Right atrium auricular region (tissue), 2 donors: ENCODE results near the gene RCL1. TPM values are rescaled to one million over a fixed set of nuclear protein-coding genes. Genes with fewer than 3 reads are reported as not detected.

ENCODE experiments used
- DNase-seq: peaks from one replicate; pipeline ENCODE4 v3.0.0-alpha.2; 2019; ENCODE audit warnings: low spot score
- H3K27ac ChIP-seq, 2 donors: fragments of 200-600 bp; sonication (generic); 1 replicate in 1 of 2; 2 replicates in 1 of 2; pipeline ENCODE4 v1.5.1; 2016 to 2019
- H3K27me3 ChIP-seq, 2 donors: fragments of 200-600 bp; sonication (generic); one replicate each; pipeline versions ENCODE4 v1.5.1 to v1.6.0; 2017 to 2019
- H3K36me3 ChIP-seq: fragments of 200-600 bp; sonication (generic); one replicate; pipeline ENCODE4 v1.5.1; 2016
- H3K4me1 ChIP-seq, 2 donors: fragments of 200-600 bp; sonication (generic); one replicate each; pipeline versions ENCODE4 v1.5.1 to v1.6.0; 2017 to 2019
- H3K4me3 ChIP-seq, 2 donors: fragments of 200-600 bp; sonication (generic); 1 replicate in 1 of 2; 2 replicates in 1 of 2; pipeline ENCODE4 v1.5.1; 2017 to 2019; ENCODE audit warnings: mild to moderate bottlenecking in 1 of 2, moderate library complexity in 1 of 2
- H3K9me3 ChIP-seq, 2 donors: fragments of 200-600 bp; sonication (generic); one replicate each; pipeline ENCODE4 v1.5.1; 2019
- total RNA-seq, 2 donors: library from RNA; depleted of rRNA; stranded (reverse); fragments of >200 nt; gene quantifications; one replicate each; pipeline ENCODE4 v1.1.0, GENCODE V29; 2016
- TF ChIP-seq, protein P1 (sequence below), 2 donors: fragments of 200-600 bp; sonication (generic); IDR thresholded peaks; one replicate each; pipeline ENCODE4 v1.5.1; 2019; ENCODE audit warnings: antibody characterized with exemption in 2 of 2

Gene RCL1
- total RNA-seq, 2 donors from 2014 or later, result 7.2 to 8.6 TPM

- Histone ChIP-seq H3K27me3 (no peaks in the 10 kb centered on the region), H3K9me3 (no peaks in the 10 kb centered on the region), H3K27ac (no peak overlapping the region), H3K4me1 (peaks cover 0 to 5% of the 10 kb centered on the region in 2 donors), H3K4me3 (no peak overlapping the region), H3K36me3 (no peaks in the 10 kb centered on the region)
- TF ChIP-seq, protein P1, sequence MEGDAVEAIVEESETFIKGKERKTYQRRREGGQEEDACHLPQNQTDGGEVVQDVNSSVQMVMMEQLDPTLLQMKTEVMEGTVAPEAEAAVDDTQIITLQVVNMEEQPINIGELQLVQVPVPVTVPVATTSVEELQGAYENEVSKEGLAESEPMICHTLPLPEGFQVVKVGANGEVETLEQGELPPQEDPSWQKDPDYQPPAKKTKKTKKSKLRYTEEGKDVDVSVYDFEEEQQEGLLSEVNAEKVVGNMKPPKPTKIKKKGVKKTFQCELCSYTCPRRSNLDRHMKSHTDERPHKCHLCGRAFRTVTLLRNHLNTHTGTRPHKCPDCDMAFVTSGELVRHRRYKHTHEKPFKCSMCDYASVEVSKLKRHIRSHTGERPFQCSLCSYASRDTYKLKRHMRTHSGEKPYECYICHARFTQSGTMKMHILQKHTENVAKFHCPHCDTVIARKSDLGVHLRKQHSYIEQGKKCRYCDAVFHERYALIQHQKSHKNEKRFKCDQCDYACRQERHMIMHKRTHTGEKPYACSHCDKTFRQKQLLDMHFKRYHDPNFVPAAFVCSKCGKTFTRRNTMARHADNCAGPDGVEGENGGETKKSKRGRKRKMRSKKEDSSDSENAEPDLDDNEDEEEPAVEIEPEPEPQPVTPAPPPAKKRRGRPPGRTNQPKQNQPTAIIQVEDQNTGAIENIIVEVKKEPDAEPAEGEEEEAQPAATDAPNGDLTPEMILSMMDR (IDR thresholded peaks at IDR 0.05), result no peak
- DNase-seq, result no peak
These were observed 29.3 kb downstream of the RCL1 start for GRCh38 chr9:4822057-4822456.

DNA sequence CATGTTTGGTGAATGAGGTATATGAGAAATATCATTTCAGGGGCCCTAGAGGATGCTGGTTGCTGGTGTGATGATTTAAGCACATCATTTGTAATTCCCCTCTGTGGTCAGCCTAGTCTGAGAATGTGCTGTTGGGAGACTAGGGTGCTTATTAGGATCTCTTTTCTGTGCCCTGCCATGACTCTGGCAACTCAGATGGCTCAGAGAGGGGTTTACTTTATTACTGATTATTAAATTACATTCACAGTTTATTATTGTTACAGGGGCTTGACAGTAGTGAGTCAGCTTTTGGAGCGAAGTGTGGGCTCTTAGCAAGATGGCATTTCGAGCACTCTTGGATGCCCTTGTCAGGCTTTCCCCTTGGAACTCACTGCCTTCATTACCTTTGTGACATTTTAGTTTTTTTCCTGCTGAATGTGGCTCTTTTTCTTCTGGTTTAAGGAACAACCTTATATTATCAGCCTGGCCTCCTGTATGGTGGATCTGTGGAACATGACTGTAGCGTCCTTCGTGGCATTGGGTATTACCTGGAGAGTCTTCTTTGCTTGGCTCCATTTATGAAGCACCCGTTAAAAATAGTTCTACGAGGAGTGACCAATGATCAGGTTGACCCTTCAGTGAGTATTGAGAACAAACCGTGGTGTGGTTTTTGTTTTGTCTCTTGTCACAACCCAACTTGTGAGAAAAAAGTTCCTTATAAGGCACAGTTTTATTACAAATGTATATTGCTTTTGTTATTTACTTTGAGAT is 33.8 kb downstream of the RCL1 start:
- Histone ChIP-seq H3K27ac (no peak overlapping the region), H3K9me3 (no peaks in the 10 kb centered on the region), H3K4me3 (no peak overlapping the region), H3K27me3 (no peaks in the 10 kb centered on the region), H3K4me1 (peaks cover 0 to 5% of the 10 kb centered on the region in 2 donors), H3K36me3 (peaks cover 7% of the 10 kb centered on the region)
- DNase-seq, result no peak
- TF ChIP-seq, protein P1 (IDR thresholded peaks at IDR 0.05), result no peak

DNA sequence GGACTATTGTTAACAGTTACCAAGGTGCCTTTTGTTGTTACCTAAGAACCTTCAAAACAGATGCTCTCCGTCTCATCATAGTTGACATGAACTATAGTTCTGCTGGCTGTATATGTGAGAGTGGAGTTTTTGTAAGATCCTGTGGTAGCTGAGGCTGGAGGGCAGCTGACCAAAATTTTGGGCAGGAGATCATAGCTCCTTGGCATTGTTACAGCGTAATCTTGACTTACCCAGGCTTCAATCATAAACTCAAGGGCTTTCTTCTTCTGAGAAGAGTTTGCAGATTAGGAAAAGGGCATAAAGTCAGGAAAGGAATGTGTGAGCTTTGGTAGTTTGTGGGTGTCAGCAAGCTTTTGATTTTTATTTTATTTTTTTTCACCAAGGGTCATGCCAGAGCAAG is 34.5 kb downstream of the RCL1 start:
- Histone ChIP-seq H3K36me3 (peaks cover 7% of the 10 kb centered on the region), H3K4me3 (no peak overlapping the region), H3K9me3 (no peaks in the 10 kb centered on the region), H3K27me3 (no peaks in the 10 kb centered on the region), H3K27ac (no peak overlapping the region), H3K4me1 (peaks cover 0 to 1% of the 10 kb centered on the region in 2 donors)
- no peak for DNase-seq
- TF ChIP-seq, protein P1 (IDR thresholded peaks at IDR 0.05), result no peak

GRCh38 chr9:4828761-4829160 is 36.0 kb downstream of the RCL1 start:
- Histone ChIP-seq H3K4me3 (no peak overlapping the region), H3K9me3 (no peaks in the 10 kb centered on the region), H3K27ac (no peak overlapping the region), H3K4me1 (no peaks in the 10 kb centered on the region), H3K36me3 (peaks cover 17% of the 10 kb centered on the region), H3K27me3 (no peaks in the 10 kb centered on the region)
- TF ChIP-seq, protein P1 (IDR thresholded peaks at IDR 0.05), result no peak
- DNase-seq, result no peak

DNA sequence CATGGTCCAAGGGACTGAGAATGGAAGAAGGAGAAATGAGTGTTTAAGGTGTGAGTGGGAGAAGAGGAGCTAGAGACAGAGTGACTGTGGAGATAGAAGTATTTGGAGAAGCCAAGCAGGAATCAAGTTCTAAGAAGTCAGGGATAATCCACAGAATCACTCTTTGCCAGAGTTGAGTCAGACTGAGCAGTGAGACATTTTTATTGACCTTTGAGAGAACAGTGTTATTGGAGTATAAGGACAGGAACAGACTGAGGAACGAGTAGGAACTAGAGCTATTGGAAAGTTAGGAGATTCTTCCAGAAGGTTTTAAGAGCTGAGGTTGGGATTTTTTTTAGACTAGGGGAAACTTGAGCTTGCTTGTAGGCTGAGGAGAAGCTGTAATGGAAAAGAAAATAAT is 37.2 kb downstream of the RCL1 start:
- no peaks in the 10 kb centered on the region for H3K9me3 ChIP-seq
- no peaks in the 10 kb centered on the region for H3K4me1 ChIP-seq
- H3K27ac ChIP-seq, result no peak overlapping the region
- no peaks in the 10 kb centered on the region for H3K27me3 ChIP-seq
- no peak for DNase-seq
- TF ChIP-seq, protein P1 (IDR thresholded peaks at IDR 0.05), result no peak
- peaks cover 22% of the 10 kb centered on the region for H3K36me3 ChIP-seq
- no peak overlapping the region for H3K4me3 ChIP-seq

DNA sequence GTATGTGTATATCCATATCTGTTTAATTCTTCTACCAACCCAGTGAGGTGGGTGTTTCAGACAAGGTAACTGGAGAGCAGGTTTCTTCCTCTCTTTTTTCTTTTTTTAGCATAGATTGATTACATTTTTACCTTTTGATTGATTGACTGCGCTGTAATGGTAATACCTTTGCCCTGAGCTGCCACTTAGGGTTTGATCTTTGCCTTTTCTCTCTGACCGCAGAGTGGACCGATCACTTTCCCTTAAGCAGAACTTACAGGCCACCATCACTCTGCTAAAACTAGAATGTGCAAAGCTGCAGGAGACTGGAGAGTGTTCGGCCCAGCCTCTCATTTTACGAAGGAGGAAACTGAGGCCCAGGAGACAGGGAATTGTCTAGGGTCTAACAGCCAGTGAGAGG is 38.0 kb downstream of the RCL1 start:
- Histone ChIP-seq H3K4me1 (no peaks in the 10 kb centered on the region), H3K9me3 (no peaks in the 10 kb centered on the region), H3K4me3 (no peak overlapping the region), H3K36me3 (peaks cover 22% of the 10 kb centered on the region), H3K27me3 (no peaks in the 10 kb centered on the region), H3K27ac (no peak overlapping the region)
- TF ChIP-seq, protein P1 (IDR thresholded peaks at IDR 0.05), result no peak
- no peak for DNase-seq
